Thoracic aorta (tissue), 2 donors: ENCODE results near the gene VAV2. TPM values are rescaled to one million over a fixed set of nuclear protein-coding genes. Genes with fewer than 3 reads are reported as not detected.

Source experiments
- ATAC-seq: fragments of 150-250 bp; one replicate; pipeline ENCODE4 v1.8.0; 2017; ENCODE audit warnings: low read depth; ENCODE audit not compliant: insufficient number of reproducible peaks, low FRiP score
- DNase-seq: peaks from one replicate; pipeline ENCODE4 v3.0.0-alpha.2; 2020; ENCODE audit warnings: low spot score
- H3K27ac ChIP-seq, 2 donors: fragments of 200-600 bp; sonication (generic); 1 replicate in 1 of 2; 2 replicates in 1 of 2; pipeline ENCODE4 v1.5.1; 2016; ENCODE audit warnings: mild to moderate bottlenecking in 2 of 2, moderate library complexity in 2 of 2
- H3K27me3 ChIP-seq: fragments of 200-600 bp; sonication (generic); replicated peaks from 2 replicates; pipeline ENCODE4 v1.6.0; 2016; ENCODE audit warnings: mild to moderate bottlenecking; ENCODE audit not compliant: insufficient read depth
- H3K36me3 ChIP-seq: fragments of 200-600 bp; sonication (generic); one replicate; pipeline ENCODE4 v1.5.1; 2016
- H3K4me1 ChIP-seq, 2 donors: fragments of 200-600 bp; sonication (generic); 1 replicate in 1 of 2; 2 replicates in 1 of 2; pipeline versions ENCODE4 v1.5.1 to v1.6.0; 2016; ENCODE audit warnings: low read depth in 2 of 2, mild to moderate bottlenecking in 1 of 2; ENCODE audit not compliant: control insufficient read depth in 1 of 2
- H3K4me3 ChIP-seq: fragments of 200-600 bp; sonication (generic); 2 replicates; pipeline ENCODE4 v1.5.1; 2016; ENCODE audit warnings: mild to moderate bottlenecking
- H3K9me3 ChIP-seq: fragments of 200-600 bp; sonication (generic); 2 replicates; pipeline ENCODE4 v1.5.1; 2016
- total RNA-seq, 2 donors: library from RNA; depleted of rRNA; stranded (reverse); fragments of >200 nt; gene quantifications; one replicate each; pipeline versions ENCODE4 v1.1.0 to v1.2.3, GENCODE V29; 2016
- TF ChIP-seq, protein P1 (sequence below): fragments of 200-600 bp; sonication (generic); IDR thresholded peaks from one replicate; pipeline ENCODE4 v1.5.1; 2019; ENCODE audit warnings: antibody characterized with exemption

Gene VAV2
- total RNA-seq, 2 donors from 2014 or later: 10.1 to 11.5 TPM

- H3K9me3 ChIP-seq: no peaks in the 10 kb centered on the region
- H3K4me1 ChIP-seq: peaks cover 0 to 20% of the 10 kb centered on the region in 2 donors
- DNase-seq (no peak), ATAC-seq (no peak)
- H3K27me3 ChIP-seq: no peaks in the 10 kb centered on the region
- H3K4me3 ChIP-seq: no peak overlapping the region
- TF ChIP-seq, protein P1, sequence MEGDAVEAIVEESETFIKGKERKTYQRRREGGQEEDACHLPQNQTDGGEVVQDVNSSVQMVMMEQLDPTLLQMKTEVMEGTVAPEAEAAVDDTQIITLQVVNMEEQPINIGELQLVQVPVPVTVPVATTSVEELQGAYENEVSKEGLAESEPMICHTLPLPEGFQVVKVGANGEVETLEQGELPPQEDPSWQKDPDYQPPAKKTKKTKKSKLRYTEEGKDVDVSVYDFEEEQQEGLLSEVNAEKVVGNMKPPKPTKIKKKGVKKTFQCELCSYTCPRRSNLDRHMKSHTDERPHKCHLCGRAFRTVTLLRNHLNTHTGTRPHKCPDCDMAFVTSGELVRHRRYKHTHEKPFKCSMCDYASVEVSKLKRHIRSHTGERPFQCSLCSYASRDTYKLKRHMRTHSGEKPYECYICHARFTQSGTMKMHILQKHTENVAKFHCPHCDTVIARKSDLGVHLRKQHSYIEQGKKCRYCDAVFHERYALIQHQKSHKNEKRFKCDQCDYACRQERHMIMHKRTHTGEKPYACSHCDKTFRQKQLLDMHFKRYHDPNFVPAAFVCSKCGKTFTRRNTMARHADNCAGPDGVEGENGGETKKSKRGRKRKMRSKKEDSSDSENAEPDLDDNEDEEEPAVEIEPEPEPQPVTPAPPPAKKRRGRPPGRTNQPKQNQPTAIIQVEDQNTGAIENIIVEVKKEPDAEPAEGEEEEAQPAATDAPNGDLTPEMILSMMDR: no peak
- no peaks in the 10 kb centered on the region for H3K36me3 ChIP-seq
- H3K27ac ChIP-seq: no peak overlapping the region
Measured at GRCh38 chr9:133932633-133933032, 59.5 kb downstream of the VAV2 start.

DNA sequence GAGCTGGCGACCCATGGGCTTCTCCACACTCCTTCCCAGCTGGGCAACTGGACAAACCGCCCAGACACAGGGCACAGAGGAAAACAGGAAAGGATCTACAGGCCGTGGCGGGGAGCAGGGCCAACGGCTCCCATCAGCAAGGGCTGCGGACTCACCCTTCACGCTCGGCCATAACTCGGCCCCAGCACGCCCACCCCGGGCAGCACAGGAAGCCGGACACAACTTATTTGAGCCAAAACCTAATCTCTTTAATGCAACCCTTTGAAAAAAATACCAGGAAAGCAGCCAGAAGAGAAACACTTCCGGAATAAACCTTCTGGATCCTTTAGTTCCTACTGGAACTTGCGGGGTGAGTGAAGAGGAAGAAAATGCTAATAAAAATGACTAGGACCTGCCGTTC is 59.9 kb downstream of the VAV2 start:
- Histone ChIP-seq H3K27ac (no peak overlapping the region), H3K27me3 (no peaks in the 10 kb centered on the region), H3K4me1 (peaks cover 0 to 20% of the 10 kb centered on the region in 2 donors), H3K4me3 (no peak overlapping the region), H3K9me3 (no peaks in the 10 kb centered on the region), H3K36me3 (no peaks in the 10 kb centered on the region)
- no peak for ATAC-seq
- TF ChIP-seq, protein P1: no peak
- no peak for DNase-seq

- H3K27ac ChIP-seq: no peak overlapping the region
- DNase-seq (no peak), ATAC-seq (no peak)
- TF ChIP-seq, protein P1: no peak
- no peaks in the 10 kb centered on the region for H3K9me3 ChIP-seq
- H3K4me1 ChIP-seq: peaks cover 0 to 13% of the 10 kb centered on the region in 2 donors
- no peak overlapping the region for H3K4me3 ChIP-seq
- no peaks in the 10 kb centered on the region for H3K36me3 ChIP-seq
- no peaks in the 10 kb centered on the region for H3K27me3 ChIP-seq
Measured at GRCh38 chr9:133930682-133931485, 61.2 kb downstream of the VAV2 start.

GRCh38 chr9:133930046-133930681 is 62.0 kb downstream of the VAV2 start:
- Histone ChIP-seq H3K27ac (no peak overlapping the region), H3K27me3 (no peaks in the 10 kb centered on the region), H3K4me3 (no peak overlapping the region), H3K36me3 (no peaks in the 10 kb centered on the region), H3K9me3 (no peaks in the 10 kb centered on the region), H3K4me1 (peaks cover 0 to 6% of the 10 kb centered on the region in 2 donors)
- TF ChIP-seq, protein P1: no peak
- DNase-seq: no peak
- no peak for ATAC-seq

- no peak overlapping the region for H3K4me3 ChIP-seq
- H3K9me3 ChIP-seq: no peaks in the 10 kb centered on the region
- ATAC-seq: no peak
- no peak overlapping the region for H3K27ac ChIP-seq
- no peaks in the 10 kb centered on the region for H3K27me3 ChIP-seq
- no peaks in the 10 kb centered on the region for H3K36me3 ChIP-seq
- TF ChIP-seq, protein P1: no peak
- peaks cover 0 to 3% of the 10 kb centered on the region in 2 donors for H3K4me1 ChIP-seq
- DNase-seq: no peak
Measured at GRCh38 chr9:133929599-133929998, 62.5 kb downstream of the VAV2 start.
